HG02970 (cell line): ENCODE data around the gene VASP.

ENCODE experiments used
- ATAC-seq: cut with Tn5 transposase; IDR thresholded peaks from one replicate; pipeline ENCODE4 v1.9.1; 2021; ENCODE audit warnings: mild to moderate bottlenecking, moderate library complexity, moderate number of reproducible peaks; ENCODE audit not compliant: unreplicated experiment, low FRiP score

Gene VASP

DNA sequence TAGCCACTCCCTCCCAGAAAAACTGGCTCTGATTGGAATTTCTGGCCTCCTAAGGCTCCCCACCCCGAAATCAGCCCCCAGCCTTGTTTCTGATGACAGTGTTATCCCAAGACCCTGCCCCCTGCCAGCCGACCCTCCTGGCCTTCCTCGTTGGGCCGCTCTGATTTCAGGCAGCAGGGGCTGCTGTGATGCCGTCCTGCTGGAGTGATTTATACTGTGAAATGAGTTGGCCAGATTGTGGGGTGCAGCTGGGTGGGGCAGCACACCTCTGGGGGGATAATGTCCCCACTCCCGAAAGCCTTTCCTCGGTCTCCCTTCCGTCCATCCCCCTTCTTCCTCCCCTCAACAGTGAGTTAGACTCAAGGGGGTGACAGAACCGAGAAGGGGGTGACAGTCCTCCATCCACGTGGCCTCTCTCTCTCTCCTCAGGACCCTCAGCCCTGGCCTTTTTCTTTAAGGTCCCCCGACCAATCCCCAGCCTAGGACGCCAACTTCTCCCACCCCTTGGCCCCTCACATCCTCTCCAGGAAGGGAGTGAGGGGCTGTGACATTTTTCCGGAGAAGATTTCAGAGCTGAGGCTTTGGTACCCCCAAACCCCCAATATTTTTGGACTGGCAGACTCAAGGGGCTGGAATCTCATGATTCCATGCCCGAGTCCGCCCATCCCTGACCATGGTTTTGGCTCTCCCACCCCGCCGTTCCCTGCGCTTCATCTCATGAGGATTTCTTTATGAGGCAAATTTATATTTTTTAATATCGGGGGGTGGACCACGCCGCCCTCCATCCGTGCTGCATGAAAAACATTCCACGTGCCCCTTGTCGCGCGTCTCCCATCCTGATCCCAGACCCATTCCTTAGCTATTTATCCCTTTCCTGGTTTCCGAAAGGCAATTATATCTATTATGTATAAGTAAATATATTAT, 33.3 kb upstream of the VASP start:
- ATAC-seq, result no peak

DNA sequence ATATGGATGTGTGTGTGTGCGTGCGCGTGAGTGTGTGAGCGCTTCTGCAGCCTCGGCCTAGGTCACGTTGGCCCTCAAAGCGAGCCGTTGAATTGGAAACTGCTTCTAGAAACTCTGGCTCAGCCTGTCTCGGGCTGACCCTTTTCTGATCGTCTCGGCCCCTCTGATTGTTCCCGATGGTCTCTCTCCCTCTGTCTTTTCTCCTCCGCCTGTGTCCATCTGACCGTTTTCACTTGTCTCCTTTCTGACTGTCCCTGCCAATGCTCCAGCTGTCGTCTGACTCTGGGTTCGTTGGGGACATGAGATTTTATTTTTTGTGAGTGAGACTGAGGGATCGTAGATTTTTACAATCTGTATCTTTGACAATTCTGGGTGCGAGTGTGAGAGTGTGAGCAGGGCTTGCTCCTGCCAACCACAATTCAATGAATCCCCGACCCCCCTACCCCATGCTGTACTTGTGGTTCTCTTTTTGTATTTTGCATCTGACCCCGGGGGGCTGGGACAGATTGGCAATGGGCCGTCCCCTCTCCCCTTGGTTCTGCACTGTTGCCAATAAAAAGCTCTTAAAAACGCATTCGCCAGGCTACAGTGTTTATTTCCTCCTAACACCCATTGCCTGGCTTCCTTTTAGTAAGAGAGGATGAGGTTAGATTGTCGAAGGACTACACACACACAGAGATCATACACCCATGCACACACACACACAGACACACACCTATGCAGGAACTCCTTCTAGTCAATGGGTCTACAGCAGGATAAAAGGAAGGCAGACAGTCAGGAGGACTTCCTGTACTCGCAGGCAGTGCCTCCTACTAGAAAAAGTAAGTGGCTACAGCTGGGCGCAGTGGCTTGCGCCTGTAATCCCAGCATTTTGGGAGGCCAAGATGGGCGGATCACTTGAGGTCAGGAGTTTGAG, 32.4 kb upstream of the VASP start:
- ATAC-seq, result no peak

DNA sequence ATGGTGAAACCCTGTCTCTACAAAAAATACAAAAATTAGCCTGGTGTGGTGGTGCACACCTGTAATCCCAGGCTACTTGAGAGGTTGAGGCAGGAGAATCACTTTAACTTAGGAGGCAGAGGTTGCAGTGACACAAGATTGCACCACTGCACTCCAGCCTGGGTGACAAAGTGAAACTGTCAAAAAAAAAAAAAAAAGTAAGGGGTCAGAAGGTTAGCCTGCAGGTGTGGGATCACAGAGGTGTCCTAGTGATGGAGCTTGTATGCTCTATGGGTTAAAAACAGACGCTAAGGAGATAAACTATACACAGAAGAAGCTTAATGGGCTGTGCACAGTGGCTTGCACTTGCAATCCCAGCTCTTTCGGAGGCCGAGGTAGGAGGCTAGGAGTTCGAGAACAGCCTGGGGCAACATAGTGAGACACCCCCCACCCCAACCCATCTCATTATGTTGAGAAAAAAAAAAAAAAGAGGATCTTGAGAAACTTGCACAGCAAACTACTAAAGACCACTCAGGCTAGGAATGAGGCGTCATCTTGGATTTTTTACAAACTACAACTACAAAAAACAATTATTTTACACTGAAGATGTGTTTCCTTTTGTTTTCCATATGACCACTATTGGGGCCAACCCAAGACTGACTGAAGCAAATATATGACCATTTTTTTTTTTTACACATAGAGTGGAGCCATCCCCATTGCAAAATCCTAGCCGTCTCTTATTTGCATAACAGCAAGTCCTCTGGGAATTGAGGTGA, 31.6 kb upstream of the VASP start:
- no peak for ATAC-seq

DNA sequence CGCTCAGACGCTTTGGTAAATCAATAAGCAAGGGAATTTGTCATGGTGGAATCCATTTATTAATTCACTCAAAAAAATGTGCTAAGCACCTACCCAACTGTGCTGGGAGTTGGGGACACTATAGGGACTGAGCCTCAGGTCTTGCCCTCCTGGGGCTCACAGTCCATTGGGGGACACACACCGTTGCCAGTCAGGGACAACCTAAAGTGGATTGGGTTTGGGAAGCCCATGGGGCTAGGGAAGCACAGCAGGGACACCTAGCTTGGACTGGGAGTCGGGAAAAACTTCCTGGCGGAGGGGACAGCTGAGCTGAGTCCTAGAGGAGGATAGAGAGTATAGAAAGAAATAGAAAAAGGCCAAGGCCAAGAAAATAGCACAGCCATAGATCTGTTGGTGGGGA, 31.0 kb upstream of the VASP start:
- ATAC-seq, result no peak

DNA sequence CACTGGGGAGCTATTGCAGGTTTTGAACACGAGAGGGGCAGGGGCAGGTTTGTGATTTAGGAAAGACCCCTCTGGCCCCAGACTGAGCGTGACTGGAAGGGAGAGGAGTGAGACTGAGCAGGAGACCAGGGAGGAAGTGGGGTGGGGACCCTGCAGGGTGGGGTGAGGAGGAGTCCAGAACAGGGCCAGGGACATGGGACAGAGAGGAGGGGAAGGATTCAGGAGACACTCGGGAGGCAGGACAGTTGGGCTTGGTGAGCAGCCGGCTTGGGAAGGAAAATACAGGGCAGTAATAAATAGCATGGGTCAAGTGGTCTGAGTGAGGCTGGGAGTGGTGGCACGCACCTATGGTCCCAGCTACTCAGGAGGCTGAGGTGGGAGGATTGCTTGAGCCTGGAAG, 30.1 kb upstream of the VASP start:
- ATAC-seq, result no peak

DNA sequence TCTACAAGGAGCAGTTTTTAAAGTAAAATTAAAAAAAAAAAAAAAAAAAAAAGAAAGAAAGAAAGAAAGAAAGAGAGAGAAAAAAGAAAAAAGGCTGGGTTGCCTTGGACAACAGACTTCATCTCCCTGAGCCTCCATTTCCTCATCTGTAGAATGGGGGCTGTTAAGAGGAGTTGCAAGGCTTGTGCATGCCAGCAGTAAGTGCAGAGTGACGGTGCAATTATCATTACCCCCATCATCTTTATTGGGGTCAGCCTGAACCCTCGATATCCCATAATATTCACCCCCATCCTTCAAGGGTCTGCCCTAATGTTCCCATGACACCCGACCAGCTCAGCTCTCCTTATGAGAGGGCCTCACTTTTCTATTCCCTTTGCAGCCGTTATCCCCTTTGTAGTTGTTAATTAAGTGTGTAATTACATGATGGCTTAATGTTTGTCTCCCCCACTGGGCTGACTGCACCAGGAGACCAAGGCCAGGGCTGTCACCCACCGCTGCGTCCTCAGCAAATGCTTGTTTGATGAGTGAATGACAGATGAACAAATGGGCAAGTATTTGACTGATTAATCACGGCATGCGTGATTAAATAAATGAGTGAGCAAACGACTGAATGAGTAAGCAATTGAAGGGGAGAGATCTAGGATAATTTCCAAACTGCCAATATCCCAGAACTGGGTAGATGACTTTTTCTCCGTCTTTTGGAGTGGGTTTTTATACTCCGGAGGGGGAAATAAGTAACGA, 29.4 kb upstream of the VASP start:
- no peak for ATAC-seq

DNA sequence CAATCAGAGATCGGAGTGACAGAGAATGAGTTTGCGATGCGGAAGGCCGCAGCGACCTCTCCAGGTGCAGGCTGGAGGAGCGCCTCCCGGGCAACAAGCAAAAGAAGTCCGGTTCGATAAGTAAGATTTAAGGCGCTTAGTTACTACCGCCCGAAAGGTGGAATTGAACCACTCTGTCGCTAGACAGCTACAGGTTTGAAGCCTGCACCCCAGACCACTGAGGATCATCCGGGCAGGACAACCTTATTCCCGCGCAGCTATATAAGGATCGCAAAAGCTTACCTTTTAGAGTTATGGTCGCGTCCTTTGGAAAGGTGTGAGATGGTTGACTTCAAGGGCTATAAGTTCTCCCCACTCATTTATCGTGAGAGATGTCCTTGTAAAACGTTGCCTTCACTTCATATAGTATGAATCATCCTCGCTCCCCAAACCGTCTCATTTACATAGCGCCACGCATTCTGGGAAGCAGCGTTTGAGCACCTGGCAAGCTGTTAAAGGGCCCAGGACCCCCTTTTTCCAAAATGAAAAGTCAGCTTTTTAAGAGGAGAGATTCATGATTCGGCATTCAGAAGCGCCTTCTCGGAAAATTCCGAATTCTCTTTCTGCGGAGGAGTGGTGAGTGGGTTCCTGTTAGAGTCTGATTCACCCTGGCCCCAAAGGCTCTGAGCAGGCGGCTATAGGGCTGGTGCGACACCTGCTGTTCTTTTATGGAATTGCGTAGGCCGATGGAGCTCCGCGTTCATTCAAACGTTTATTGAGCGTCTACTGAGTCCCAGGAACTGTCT, 28.6 kb upstream of the VASP start:
- ATAC-seq, result peak; percentile 55

DNA sequence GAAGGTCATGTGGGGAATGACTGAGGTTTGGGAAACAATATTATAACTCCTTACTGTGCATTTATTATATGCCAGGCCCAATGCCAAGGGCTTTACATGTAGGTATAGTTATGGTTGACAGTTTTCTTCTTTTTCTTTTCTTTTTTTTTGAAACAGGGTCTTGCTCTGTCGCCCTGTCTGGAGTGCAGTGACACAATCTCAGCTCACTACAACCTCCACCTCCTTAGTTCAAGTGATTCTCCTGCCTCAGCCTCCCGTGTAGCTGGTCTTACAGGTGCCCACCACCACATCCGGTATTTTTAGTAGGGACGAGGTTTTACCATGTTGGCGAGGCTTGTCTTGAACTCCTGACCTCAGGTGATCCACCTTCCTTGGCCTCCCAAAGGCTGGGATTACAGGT, 24.2 kb upstream of the VASP start:
- ATAC-seq, result no peak

DNA sequence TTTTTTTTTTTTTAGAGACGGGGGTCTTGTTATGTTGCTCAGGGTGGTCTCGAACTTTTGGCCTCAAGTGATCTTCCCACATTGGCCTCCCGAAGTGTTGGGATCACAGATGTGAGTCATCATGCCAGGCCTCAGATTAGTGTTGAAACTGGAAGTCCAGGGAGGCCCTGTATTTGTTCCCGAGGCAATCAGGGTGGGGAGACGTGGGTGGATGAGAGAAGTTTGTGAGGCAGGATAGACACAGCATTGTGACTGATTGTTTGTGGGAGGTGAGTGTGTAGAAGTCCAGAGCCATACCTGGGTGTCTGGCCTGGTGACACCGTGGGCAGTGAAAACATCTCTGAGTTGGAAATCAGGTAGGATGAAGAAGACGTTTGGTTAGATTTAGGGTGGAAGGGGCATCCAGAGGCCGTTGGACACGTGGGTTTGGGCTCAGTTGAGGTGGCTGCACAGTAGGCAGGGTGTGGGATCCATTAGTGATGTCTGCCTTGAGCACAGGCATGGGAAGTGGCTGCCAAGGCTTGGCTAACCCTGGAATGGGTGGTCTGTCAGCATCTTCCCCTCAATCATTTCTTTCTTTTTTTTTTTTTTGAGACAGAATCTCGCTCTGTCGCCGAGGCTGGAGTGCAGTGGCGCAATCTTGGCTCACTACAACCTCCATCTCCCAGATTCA, 22.9 kb upstream of the VASP start:
- ATAC-seq, result no peak

DNA sequence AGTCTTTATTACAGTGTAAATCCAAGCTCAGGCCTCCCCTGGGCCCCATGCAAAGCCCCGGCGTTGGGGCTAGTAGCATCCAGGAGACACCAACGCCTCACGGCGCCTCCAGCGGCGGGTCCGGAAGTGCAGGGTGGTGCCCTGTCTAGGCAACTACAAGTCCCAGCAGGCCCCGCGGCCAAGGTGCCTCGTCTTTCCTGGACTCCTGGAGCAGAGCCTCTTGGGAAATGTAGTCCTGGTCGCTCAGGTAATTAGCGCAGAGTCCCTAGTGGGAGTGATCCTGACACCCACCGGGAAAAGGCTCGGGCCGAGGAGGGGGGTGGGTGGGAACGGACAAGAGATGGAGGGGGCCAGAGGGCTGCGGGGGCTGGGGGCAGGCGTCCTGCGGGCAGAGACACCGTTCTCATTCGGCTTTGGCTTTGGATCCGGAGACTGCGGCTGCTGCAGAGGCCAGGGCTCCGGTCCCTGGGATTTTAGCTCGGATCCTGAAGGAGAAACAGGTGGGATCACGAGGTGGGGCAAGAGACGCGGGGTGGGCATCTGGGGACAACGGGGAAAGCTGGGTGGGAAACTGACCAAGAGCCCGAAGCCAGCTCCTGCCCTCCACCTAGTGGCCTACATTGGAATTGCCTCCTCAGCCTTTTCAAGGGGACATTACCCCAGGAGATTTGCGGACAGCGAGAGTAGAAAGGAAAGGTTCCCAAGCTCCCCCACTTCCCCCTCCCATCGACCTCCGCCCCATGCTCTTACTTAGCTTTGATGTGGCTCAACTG, 21.8 kb upstream of the VASP start:
- peak; percentile 73 for ATAC-seq

DNA sequence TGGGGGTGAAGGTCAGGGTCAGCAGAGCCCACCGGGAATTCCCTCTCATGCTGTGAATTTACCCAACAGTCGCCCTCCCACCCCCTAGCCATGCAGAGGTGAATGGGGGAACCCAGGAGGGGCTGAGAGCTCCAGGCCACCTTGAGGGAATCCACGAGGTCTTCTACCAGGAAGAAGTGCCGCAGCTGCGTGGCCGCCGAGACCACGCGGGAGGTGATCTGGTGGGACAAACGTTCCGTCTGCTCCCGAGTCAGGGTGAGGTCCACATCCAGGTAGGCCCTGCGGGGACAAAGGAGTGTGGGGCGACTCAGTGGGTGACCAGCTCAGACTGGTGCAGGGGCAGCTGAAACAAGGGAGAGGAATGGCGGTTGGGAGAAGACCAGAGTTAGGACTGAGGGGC, 18.6 kb upstream of the VASP start:
- no peak for ATAC-seq

DNA sequence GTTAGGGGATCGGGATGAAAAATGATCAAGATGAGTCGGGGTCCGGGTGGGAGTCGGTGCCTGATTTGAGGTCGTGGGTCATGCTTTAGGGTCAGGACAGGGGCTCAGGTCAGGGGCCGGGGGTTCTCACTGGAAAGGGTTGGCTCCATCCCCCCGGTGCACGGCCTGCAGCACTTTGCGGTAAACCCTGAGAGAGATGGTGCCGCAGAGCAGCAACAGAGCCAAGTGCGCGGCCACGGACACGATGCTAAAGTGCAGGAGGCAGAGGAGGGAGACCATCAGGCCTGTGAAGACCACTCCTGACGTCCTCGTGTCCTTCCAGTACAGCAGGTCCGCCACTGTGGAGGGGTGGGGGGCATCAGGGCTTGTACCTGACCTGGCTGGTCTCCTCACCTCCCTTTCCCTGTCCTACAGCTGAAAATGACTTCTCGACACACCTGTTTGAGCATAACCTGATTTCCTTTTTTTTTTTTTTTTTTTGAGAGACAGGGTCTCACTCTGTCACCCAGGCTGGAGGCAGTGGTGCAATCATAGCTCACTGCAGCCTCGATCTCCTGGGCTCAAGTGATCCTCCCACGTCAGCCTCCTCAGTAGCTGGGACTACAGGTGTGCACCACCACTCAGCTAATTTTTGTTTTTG, 17.9 kb upstream of the VASP start:
- no peak for ATAC-seq

DNA sequence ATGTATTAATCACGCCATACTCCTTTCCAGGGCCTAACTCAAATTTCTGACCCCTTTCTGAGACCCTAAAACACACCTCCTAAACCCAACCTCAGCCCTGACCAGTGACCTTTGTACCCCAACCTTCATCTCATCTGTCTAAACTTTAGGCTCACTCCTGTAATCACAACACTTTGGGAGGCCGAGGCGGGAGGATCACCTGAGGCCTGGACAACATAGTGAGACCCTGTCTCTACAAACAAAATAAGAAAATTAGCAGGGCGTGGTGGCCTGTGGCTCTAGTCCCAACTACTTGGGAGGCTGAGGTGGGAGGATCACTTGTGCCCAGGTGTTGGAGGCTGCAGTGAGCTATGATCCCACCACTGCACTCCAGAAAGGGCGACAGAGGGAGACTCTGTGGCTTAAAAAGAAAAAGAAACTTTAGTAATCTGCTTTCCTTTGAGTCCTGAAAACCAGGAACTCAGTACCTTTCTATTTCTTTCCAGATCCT, 15.1 kb upstream of the VASP start:
- no peak for ATAC-seq

DNA sequence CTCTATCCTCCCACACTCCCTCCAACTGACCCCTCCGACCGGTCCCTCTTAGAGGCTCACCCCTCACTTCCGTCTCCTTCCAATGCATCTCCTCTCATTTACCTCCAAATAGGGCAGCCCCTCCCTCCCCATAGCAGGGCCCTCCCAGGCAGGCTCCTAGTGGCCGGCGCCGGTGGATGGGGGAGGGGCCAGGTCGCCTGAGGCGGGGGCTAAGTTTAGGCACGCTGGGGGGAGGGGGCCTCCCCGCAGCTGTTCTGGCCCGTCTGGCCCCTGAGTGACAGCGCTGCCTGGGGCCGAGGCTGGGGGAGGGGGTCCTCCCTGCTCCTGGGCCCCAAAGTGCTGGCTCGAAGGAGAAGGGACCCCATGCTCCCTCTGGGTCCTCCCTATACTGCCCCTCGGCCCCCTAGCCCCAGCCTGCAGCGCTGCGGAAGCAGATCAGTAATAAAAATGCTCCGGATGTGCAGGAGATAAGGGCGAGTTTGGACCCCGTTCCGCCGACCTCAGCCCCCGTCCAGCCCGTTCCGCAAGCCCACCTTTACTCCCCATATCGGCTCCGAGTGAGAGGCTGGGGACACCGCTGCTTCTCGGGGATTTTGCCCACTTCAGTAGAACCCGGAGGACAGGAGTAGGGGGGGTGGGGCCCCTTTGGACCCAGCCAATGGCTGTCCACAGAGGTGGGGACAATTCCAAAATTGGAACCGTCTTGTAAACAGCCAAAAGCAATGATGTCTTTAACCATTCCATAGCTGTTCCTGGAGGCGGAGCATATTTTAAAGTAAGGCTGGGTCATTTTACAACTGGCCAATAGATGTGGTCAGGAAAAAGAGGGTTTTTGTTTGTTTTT, 14.4 kb upstream of the VASP start:
- ATAC-seq, result no peak

DNA sequence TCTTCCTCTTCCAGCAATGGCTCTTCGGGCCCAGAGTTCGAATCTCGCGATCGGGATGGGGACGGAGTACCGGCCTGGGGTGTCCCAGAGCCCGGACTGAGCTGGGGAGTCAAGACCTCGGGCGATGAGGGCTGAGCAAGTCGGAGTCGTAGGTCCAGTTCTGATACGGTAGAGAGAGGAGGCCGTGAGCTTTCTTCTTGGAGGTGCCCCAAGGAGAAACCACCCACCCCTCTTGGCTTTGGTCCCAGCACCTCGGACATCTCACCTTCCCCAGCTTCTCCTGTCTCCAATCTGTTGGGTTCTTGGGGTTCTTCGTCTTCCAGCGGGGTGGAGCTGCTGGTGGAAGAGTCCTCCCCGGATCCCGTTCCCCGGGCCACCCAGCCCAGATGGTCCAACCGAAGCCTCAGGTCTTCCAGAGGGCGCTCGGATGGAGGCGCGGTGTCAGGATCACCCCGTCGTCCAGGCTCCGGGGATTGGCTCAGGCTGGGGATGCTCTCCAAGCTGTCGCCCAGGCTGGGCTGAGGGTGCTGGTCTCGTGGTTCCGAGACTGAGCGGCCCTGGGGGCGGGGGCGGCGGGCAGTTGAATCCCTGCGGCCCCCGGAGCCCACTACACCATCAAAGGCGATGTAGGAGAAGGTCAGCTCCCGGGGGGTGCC, 12.9 kb upstream of the VASP start:
- ATAC-seq, result no peak

DNA sequence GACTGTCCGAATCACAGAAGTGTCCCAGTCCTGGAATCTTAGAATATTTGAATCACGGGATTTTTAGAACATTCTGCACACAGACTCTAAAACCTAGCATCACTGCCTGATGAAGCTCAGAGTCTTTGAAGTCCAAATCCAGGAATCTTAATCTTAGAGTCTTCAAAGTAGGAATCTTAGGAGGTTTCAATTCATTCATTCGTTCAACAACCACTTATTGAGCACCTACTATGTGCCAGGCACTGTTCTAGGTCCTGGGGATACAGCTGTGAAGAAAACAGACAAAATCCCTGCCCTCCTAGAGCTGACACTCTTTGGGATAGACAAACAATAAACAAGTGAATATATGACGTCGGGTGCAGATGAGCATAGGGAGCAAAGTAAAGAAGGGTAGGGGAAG, 12.1 kb upstream of the VASP start:
- no peak for ATAC-seq
